22Rv1 (cell line): Measurements from ENCODE around the gene ZNF559.
"Not testable (repeated sequence)": the region's sequence is repeated elsewhere in the genome, so short reads cannot be mapped to it uniquely, and the experiment has no call there.

Experiments used
- H3K27ac ChIP-seq: fragments of 450-650 bp; 2 replicates; pipeline ENCODE4 v1.5.1; 2017
- ZFX ChIP-seq: fragments of 450-650 bp; IDR thresholded peaks from 2 replicates; pipeline ENCODE4 v1.6.1; 2017; ENCODE audit warnings: antibody characterized with exemption, borderline replicate concordance
- TF ChIP-seq, protein P1 (sequence below): fragments of 450-650 bp; IDR thresholded peaks from 2 replicates; pipeline ENCODE4 v1.5.1; 2017; ENCODE audit warnings: mild to moderate bottlenecking

The ZNF559 gene

DNA sequence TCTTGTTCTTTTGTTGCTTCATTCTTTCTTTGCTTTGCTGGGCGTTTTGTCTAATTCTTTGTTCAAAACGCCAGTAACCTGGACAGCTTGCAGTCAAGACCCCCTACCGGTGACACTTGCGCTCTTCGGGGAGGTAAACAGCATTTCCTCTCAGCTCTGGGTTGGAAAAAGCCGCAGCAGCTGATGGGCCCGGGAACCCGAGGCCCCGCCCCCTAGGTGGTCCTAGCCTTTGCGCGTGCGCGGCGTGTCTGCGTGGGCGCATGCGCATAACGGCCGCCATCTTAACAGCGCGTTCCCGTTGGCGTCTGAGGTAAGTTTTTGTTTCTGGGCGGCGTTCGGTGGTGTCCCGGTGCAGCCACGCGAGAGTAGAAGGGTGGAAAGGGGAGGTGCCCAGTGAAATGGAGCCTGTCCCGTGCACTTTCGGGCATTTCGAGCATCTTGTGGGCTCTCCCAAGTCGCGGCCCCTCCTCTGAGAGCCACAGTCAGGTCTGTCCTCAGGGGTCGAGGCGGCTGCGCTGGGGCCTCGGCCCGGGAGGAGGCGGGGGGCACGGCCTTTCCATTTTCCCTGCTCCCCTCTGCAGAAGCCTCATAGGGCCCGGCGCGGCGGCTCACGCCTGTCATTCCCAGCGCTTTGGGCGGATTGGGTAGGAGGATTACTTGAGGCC lies at the start of gene ZNF559:
ZNF559 (plus strand) TSS at position 261 of the 665 bp plus-strand sequence. CDS start 14,371 bp downstream, outside the sequence.
- peak within 1 kb of the TSS; percentile 83 for H3K27ac ChIP-seq
- no peak for TF ChIP-seq ZFX
- TF ChIP-seq, protein P1, sequence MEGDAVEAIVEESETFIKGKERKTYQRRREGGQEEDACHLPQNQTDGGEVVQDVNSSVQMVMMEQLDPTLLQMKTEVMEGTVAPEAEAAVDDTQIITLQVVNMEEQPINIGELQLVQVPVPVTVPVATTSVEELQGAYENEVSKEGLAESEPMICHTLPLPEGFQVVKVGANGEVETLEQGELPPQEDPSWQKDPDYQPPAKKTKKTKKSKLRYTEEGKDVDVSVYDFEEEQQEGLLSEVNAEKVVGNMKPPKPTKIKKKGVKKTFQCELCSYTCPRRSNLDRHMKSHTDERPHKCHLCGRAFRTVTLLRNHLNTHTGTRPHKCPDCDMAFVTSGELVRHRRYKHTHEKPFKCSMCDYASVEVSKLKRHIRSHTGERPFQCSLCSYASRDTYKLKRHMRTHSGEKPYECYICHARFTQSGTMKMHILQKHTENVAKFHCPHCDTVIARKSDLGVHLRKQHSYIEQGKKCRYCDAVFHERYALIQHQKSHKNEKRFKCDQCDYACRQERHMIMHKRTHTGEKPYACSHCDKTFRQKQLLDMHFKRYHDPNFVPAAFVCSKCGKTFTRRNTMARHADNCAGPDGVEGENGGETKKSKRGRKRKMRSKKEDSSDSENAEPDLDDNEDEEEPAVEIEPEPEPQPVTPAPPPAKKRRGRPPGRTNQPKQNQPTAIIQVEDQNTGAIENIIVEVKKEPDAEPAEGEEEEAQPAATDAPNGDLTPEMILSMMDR, result peak; percentile 21; the same call in 1 of the 2 replicates

DNA sequence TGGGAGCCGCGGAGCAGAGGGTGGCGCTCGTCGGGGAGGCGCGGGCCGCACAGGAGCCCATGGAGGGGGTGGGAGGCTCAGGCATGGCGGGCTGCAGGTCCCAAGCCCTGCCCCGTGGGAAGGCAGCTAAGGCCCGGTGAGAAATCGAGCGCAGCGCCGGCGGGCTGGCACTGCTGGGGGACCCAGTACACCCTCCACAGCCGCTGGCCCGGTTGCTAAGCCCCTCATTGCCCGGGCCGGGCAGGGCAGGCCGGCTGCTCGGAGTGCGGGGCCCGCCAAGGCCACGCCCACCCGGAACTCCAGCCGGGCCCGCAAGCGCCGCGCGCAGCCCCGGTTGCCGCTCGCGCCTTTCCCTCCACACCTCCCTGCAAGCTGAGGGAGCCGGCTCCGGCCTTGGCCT lies 40.5 kb upstream of the ZNF559 start:
- H3K27ac ChIP-seq, result not testable (repeated sequence)

DNA sequence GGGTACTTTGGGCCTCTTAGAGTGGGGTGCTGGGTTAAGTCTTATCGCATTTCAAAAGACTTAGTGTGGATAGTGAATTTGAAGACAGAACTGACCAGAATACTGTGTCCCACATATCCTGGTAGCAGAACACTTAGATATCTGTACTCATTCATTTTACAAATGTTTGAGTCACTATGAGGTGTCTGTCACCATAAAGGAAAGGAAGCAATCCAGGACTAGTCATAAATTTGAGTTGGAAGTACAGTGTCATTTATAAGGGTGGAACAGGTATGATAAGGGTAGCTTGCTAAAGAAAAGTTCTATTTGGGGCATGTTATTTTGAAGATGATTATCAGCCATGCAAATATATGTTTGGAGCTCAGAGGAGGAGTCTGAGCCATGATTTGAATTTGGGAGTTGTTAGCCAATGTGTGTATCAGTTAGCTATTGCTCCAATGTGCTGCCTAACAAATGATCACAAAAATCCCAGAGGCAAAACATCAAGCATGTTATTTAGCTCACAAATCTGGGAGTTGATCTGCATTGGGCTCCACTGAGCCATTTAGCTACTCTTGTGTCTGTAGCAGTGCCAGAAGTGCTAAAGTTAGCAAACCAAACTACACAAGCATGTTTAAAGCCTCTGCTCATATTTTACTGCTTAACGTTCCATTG lies 34.6 kb upstream of the ZNF559 start:
- TF ChIP-seq, protein P1, result no peak
- no peak for TF ChIP-seq ZFX
- no peak overlapping the region for H3K27ac ChIP-seq

DNA sequence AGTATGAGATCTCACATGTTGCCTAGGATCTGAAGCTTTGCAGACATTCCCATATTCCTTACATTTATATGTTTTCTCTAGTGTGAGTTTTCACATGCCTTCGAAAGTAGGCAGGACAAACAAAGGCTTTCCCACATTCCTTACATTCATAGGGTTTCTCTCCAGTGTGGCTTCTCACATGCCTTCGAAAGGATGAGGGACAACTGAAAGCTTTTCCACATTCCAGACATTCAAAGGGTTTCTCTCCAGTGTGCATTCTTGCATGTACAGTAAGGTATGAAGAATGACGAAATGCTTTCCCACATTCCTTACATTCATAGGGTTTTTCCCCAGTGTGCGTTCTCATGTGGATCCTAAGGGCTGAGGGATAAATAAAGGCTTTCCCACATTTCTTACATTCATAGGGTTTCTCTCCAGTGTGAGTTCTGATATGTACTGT lies 28.5 kb upstream of the ZNF559 start:
- TF ChIP-seq, protein P1, result no peak
- no peak for TF ChIP-seq ZFX

DNA sequence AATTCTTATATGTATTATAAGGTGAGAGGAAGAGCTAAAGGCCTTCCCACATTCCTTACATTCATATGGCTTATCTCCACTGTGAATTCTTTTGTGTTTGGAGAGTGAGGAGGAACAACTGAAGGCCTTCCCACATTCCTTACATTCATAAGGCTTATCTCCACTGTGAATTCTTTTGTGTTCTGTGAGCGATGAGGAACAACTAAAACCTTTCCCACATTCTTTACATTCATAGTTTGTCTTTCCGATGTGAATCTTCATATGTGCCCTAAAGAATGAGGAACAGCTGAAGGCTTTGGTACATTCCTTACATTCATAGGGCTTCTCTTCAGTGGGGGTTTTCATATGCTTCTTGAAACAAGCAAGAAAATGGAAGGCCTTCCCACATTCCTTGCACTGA lies 27.6 kb upstream of the ZNF559 start:
- TF ChIP-seq, protein P1, result no peak
- no peak for TF ChIP-seq ZFX
- H3K27ac ChIP-seq, result no peak overlapping the region

More for the DNA sequence above, 28.5 kb upstream of the ZNF559 start:
- H3K27ac ChIP-seq, result no peak overlapping the region

DNA sequence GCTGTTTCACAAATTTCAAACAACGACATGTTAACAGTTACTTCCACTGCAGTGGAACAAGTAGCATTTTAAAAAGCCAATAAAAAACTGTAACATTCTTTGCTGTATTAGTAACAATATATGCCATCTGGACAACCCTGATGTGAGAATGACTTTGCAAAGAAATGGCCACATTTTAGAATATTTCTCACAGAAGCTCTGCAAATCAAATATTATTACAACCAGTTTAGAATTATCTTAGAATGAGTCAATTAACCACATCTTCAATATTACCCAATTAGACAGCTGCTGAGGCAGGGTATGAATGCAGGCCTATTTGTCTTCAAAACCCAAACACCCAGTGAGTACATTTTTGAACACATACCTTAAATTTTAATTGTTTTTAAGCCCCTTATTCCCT lies 17.5 kb upstream of the ZNF559 start:
- TF ChIP-seq, protein P1, result no peak
- TF ChIP-seq ZFX, result no peak
- H3K27ac ChIP-seq, result no peak overlapping the region

DNA sequence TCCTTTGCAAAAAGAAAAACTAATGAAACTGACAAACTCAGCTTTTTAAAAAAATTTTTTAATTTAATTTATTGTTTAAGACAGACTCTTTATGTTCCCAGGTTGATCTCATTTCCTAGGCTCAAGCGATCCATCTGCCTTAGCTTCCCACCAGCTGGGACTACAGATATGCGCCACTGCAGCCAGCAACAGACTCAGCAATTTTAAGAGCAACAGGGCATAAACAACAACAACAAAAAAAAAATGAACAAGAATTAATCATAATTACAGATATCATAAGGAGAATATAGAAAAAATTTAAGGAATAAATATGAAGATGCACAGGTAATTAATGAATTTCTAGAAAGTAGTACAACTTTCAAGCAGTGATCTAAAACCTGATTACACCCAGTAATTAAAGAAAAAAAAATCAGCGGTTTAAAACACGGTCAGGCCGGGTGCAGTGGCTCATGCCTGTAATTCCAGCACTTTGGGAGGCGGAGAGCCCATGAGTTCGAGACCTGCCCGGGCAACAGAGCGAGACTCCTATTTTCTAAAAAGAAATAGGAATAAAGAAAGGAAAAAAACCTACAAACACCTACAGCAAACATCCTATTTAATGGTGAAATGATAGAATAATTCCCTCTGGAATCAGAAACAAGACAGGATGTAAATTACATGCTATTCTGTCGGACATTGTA lies 15.7 kb upstream of the ZNF559 start:
- no peak for TF ChIP-seq ZFX
- TF ChIP-seq, protein P1, result no peak
- no peak overlapping the region for H3K27ac ChIP-seq
